ENCODE results near the gene TRAF1.

The TRAF1 gene

GRCh38 chr9:120937596-120937995 is 11.0 kb upstream of the TRAF1 start:
- ChIA-PET POLR2A (no interaction called here), CTCF (interaction anchor here (0.9 to 1.2 kb wide), 2 partner anchors 68 to 181 kb away, joined by 3 to 6 read pairs; no protein-coding TSS in a partner anchor)
- TF ChIP-seq NFRKB (IDR thresholded peaks at IDR 0.05) (no peak), FOXA1 (IDR thresholded peaks at IDR 0.05) (no peak), ELF4 (IDR thresholded peaks at IDR 0.05) (no peak), PKNOX1 (IDR thresholded peaks at IDR 0.05) (no peak), SP1 (IDR thresholded peaks at IDR 0.05) (no peak), CTBP1 (IDR thresholded peaks at IDR 0.05; ENCODE audit: borderline replicate concordance) (no peak), HDGF (IDR thresholded peaks at IDR 0.05; ENCODE audit: borderline replicate concordance) (no peak), FOXM1 (IDR thresholded peaks at IDR 0.05; ENCODE audit: borderline replicate concordance) (no peak), TARDBP (IDR thresholded peaks at IDR 0.05) (no peak), LEF1 (IDR thresholded peaks at IDR 0.05; ENCODE audit: borderline replicate concordance) (no peak)
- no peak for DNase-seq (ENCODE audit: extremely low spot score)

- ChIA-PET CTCF (interaction anchor here (0.9 to 1.3 kb wide), 4 partner anchors 18 to 181 kb away, joined by 3 to 6 read pairs (median 3); no protein-coding TSS in a partner anchor), POLR2A (no interaction called here)
- TF ChIP-seq PKNOX1 (IDR thresholded peaks at IDR 0.05) (no peak), NFRKB (IDR thresholded peaks at IDR 0.05) (no peak), FOXK2 (IDR thresholded peaks at IDR 0.05) (no peak), ZNF384 (IDR thresholded peaks at IDR 0.05) (no peak), FOXM1 (IDR thresholded peaks at IDR 0.05; ENCODE audit: borderline replicate concordance) (no peak), CTBP1 (IDR thresholded peaks at IDR 0.05; ENCODE audit: borderline replicate concordance) (no peak), ARNT (IDR thresholded peaks at IDR 0.05) (no peak), BHLHE40 (IDR thresholded peaks at IDR 0.05; ENCODE audit: borderline replicate concordance) (no peak), L3MBTL2 (conservative IDR thresholded peaks at IDR 0.05) (no peak), LEF1 (IDR thresholded peaks at IDR 0.05; ENCODE audit: borderline replicate concordance) (no peak), SUZ12 (IDR thresholded peaks at IDR 0.05) (no peak), ELF4 (IDR thresholded peaks at IDR 0.05) (no peak), HDGF (IDR thresholded peaks at IDR 0.05; ENCODE audit: borderline replicate concordance) (no peak)
- DNase-seq (ENCODE audit: extremely low spot score), result no peak
These were observed 10.5 kb upstream of the TRAF1 start for GRCh38 chr9:120937127-120937526.

GRCh38 chr9:120936764-120937122 is 10.1 kb upstream of the TRAF1 start:
- CTCF ChIA-PET, result interaction anchor here (0.9 to 1.3 kb wide), 4 partner anchors 18 to 180 kb away, joined by 3 to 6 read pairs (median 3); no protein-coding TSS in a partner anchor
- POLR2A ChIA-PET, result no interaction called here
- TF ChIP-seq FOXK2 (IDR thresholded peaks at IDR 0.05), result no peak
- no peak for TF ChIP-seq HDGF (IDR thresholded peaks at IDR 0.05; ENCODE audit: borderline replicate concordance)
- TF ChIP-seq CTBP1 (IDR thresholded peaks at IDR 0.05; ENCODE audit: borderline replicate concordance), result no peak
- no peak for TF ChIP-seq SUZ12 (IDR thresholded peaks at IDR 0.05)
- no peak for TF ChIP-seq SP1 (IDR thresholded peaks at IDR 0.05)
- TF ChIP-seq L3MBTL2 (conservative IDR thresholded peaks at IDR 0.05), result no peak
- no peak for TF ChIP-seq ELF4 (IDR thresholded peaks at IDR 0.05)
- no peak for TF ChIP-seq NFRKB (IDR thresholded peaks at IDR 0.05)
- no peak for DNase-seq (ENCODE audit: extremely low spot score)

- peak; percentile 87 for DNase-seq (ENCODE audit: extremely low spot score)
- TF ChIP-seq L3MBTL2 (conservative IDR thresholded peaks at IDR 0.05) (no peak), ARNT (IDR thresholded peaks at IDR 0.05) (no peak), ELF4 (IDR thresholded peaks at IDR 0.05) (no peak), SP1 (IDR thresholded peaks at IDR 0.05) (no peak), TARDBP (IDR thresholded peaks at IDR 0.05) (no peak), CTBP1 (IDR thresholded peaks at IDR 0.05; ENCODE audit: borderline replicate concordance) (no peak), BHLHE40 (IDR thresholded peaks at IDR 0.05; ENCODE audit: borderline replicate concordance) (no peak), ZNF384 (IDR thresholded peaks at IDR 0.05) (no peak), FOXA1 (IDR thresholded peaks at IDR 0.05) (no peak), LEF1 (IDR thresholded peaks at IDR 0.05; ENCODE audit: borderline replicate concordance) (no peak), HDGF (IDR thresholded peaks at IDR 0.05; ENCODE audit: borderline replicate concordance) (no peak), FOXM1 (IDR thresholded peaks at IDR 0.05; ENCODE audit: borderline replicate concordance) (no peak)
- ChIA-PET CTCF (interaction anchor here (1.1 to 1.3 kb wide), 2 partner anchors 19 to 173 kb away, joined by 3 read pairs; no protein-coding TSS in a partner anchor), POLR2A (no interaction called here)
These were observed 9.6 kb upstream of the TRAF1 start for GRCh38 chr9:120936011-120936763.

- POLR2A ChIA-PET, result no interaction called here
- no peak for DNase-seq (ENCODE audit: extremely low spot score)
- CTCF ChIA-PET, result interaction anchor here (0.6 to 0.7 kb wide), 3 partner anchors 86 to 158 kb away, joined by 3 read pairs; no protein-coding TSS in a partner anchor
These were observed 8.8 kb upstream of the TRAF1 start for GRCh38 chr9:120935383-120935857.

GRCh38 chr9:120934281-120934680 is 7.7 kb upstream of the TRAF1 start:
- ChIA-PET POLR2A (no interaction called here), CTCF (no interaction called here)
- TF ChIP-seq L3MBTL2 (conservative IDR thresholded peaks at IDR 0.05), result no peak
- TF ChIP-seq CTBP1 (IDR thresholded peaks at IDR 0.05; ENCODE audit: borderline replicate concordance), result no peak
- DNase-seq (ENCODE audit: extremely low spot score), result no peak

More at GRCh38 chr9:120935383-120935857, 8.8 kb upstream of the TRAF1 start:
- TF ChIP-seq L3MBTL2 (conservative IDR thresholded peaks at IDR 0.05) (no peak), FOXK2 (IDR thresholded peaks at IDR 0.05) (no peak), CTBP1 (IDR thresholded peaks at IDR 0.05; ENCODE audit: borderline replicate concordance) (no peak), ELF4 (IDR thresholded peaks at IDR 0.05) (no peak), FOXM1 (IDR thresholded peaks at IDR 0.05; ENCODE audit: borderline replicate concordance) (no peak), ARNT (IDR thresholded peaks at IDR 0.05) (no peak), SP1 (IDR thresholded peaks at IDR 0.05) (no peak), FOXA1 (IDR thresholded peaks at IDR 0.05) (no peak)
